ENCODE measurements around the gene ACTR3. TPM values are rescaled to one million over a fixed set of nuclear protein-coding genes. Genes with fewer than 3 reads are reported as not detected.

The ACTR3 gene
- total and polyA plus RNA-seq, 2 of the 8 experiments (the other 6 are each of a cell fraction or from before 2014, with no cell fraction given), result 51.7 to 184 TPM

DNA sequence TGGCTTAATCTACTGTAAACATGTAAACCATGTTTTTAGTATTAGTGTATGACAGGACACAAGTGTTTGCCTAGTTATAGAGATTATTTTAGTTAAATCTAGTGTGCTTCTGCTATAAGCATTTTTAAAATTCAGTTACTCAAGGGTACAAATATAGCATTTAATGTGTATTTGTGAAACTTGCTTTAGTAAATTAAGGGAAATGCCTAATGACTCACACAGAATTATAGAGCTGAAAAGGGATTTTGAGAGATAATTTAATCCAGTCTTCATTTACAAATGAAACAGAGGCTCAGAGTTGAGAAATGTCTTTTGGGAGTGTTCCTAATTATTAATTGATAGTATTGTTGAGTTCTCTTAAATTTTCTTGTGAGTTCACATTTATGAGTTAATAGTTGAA lies 8.2 kb downstream of the ACTR3 start (continued):
- TF ChIP-seq CHD7 (IDR thresholded peaks at IDR 0.05; ENCODE audit: insufficient replicate concordance, low read length) (no peak), GABPA (IDR thresholded peaks at IDR 0.05; ENCODE audit: borderline replicate concordance, insufficient read depth, low read length) (no peak), KDM5A (IDR thresholded peaks at IDR 0.05; ENCODE audit: low read length) (no peak), SP4 (IDR thresholded peaks at IDR 0.05; ENCODE audit: low read length) (no peak), SIX5 (IDR thresholded peaks at IDR 0.05; ENCODE audit: low read depth, low read length) (no peak), SAP30 (IDR thresholded peaks at IDR 0.05; ENCODE audit: insufficient read depth, insufficient replicate concordance, low read length) (no peak)
